Right lobe of liver (tissue), 4 donors: Measurements from ENCODE around the gene SLC25A48.

ENCODE experiments used
- POLR2A ChIP-seq: fragments of 450-650 bp; IDR thresholded peaks from one replicate; pipeline ENCODE4 v1.6.1; 2017; ENCODE audit warnings: antibody characterized with exemption, mild to moderate bottlenecking
- TF ChIP-seq, protein P1 (sequence below), 4 donors: fragments of 200-600 bp in 3 of 4; fragments of 450-650 bp in 1 of 4; IDR thresholded peaks; one replicate each; pipeline versions ENCODE4 v1.5.1 to v1.8.0; 2016 to 2022; ENCODE audit warnings: antibody characterized with exemption in 4 of 4, mild to moderate bottlenecking in 2 of 4
- donor health status: DM: no; HTN: no; CAD: no.
- donor health status: DM: no; HTN: no; CAD: no.
- donor health status: DM: no; HTN: yes; CAD: no.

DNA sequence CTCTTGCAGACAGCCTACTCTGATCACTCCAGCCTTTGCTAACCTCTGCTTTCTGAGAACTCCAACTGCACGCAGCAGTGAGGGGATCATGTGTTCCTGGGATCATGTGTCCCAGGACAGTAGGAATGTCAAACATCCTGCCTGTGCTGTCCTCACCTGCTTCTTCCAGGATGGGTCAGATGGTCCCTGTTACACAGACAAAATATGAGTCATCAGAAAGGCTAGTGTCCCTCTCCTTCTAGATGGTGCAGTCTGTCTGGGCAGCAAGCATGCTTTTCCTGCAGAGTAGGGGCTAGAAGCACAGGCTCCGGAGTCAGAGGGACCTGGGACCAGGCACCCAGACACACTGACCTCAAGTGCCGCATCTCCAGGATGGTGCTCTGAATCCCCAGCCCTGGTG is 20.1 kb upstream of the SLC25A48 start:
- TF ChIP-seq, protein P1, sequence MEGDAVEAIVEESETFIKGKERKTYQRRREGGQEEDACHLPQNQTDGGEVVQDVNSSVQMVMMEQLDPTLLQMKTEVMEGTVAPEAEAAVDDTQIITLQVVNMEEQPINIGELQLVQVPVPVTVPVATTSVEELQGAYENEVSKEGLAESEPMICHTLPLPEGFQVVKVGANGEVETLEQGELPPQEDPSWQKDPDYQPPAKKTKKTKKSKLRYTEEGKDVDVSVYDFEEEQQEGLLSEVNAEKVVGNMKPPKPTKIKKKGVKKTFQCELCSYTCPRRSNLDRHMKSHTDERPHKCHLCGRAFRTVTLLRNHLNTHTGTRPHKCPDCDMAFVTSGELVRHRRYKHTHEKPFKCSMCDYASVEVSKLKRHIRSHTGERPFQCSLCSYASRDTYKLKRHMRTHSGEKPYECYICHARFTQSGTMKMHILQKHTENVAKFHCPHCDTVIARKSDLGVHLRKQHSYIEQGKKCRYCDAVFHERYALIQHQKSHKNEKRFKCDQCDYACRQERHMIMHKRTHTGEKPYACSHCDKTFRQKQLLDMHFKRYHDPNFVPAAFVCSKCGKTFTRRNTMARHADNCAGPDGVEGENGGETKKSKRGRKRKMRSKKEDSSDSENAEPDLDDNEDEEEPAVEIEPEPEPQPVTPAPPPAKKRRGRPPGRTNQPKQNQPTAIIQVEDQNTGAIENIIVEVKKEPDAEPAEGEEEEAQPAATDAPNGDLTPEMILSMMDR (IDR thresholded peaks at IDR 0.05), result no peak
- no peak for TF ChIP-seq POLR2A
